ENCODE measurements around the gene RHOG. TPM values are rescaled to one million over a fixed set of nuclear protein-coding genes. Genes with fewer than 3 reads are reported as not detected.

Gene RHOG
- total and polyA plus RNA-seq, 8 donors, result 5.9 to 101 (median 34.0) TPM

DNA sequence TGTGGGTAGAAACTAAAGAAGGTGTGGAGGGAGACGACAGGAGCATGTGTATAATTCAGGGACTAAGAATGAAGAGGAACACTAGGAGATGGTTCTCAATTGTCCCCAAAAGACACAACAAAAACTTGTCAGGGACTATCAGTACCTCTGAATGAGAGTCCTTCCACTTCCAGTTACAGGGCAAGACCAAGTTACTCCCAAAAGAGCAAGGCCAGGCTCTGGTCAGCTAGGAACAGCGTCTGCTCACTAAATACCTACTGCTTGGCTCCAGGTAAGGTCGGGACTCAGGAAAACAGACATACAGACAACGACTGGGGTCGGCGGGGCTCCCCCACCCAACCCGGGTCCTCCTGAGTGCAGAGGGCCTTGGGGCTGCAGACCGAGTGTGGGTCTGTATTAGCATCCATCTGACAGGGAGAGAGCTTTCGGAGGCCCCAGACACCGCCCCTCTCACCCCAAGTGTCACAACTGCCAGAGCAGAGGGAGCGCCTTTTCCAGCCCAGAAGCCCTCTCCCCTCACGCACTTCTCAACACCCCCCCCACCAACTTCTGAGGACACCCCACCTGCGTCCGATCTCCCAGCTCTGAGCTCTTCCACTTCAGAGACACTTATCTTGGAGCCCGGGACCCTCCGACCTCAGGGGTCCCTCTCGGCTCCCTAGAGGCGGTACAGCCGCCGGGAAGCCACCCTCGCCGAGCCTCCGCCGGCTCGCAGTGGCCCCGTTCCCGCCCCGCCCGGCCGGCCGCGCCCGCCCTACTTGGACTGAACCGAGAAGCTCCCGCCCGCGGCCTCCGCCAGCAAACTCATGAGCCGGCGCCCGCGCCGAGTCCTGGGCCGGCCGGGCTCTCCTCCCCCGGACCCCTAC, 522 bp downstream of the RHOG start:
- intact Hi-C loops (cut with DNase I; ENCODE audit: low total_unique reads), result no loop called here
- Histone ChIP-seq H3K4me3 (peak overlapping the region; percentile 59 to 97 (median 78)), H3K9me3 (no peaks in the 10 kb centered on the region), H3K27me3 (no peaks in the 10 kb centered on the region), H3K27ac (peak overlapping the region; percentile 92 to 99 (median 98)), H3K36me3 (no peaks in the 10 kb centered on the region), H3K4me1 (peaks cover 31 to 59% (median 55%) of the 10 kb centered on the region in 4 donors)
- DNase-seq, result no peak
- 1 to 4% (median 3%) methylated on average over 15 to 46 of the region's 46 CpGs for WGBS, 5 donors
- TF ChIP-seq, protein P1, sequence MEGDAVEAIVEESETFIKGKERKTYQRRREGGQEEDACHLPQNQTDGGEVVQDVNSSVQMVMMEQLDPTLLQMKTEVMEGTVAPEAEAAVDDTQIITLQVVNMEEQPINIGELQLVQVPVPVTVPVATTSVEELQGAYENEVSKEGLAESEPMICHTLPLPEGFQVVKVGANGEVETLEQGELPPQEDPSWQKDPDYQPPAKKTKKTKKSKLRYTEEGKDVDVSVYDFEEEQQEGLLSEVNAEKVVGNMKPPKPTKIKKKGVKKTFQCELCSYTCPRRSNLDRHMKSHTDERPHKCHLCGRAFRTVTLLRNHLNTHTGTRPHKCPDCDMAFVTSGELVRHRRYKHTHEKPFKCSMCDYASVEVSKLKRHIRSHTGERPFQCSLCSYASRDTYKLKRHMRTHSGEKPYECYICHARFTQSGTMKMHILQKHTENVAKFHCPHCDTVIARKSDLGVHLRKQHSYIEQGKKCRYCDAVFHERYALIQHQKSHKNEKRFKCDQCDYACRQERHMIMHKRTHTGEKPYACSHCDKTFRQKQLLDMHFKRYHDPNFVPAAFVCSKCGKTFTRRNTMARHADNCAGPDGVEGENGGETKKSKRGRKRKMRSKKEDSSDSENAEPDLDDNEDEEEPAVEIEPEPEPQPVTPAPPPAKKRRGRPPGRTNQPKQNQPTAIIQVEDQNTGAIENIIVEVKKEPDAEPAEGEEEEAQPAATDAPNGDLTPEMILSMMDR (IDR thresholded peaks at IDR 0.05), result no peak
- TF ChIP-seq POLR2A (IDR thresholded peaks at IDR 0.05) (no peak), POLR2AphosphoS5 (IDR thresholded peaks at IDR 0.05) (no peak), EP300 (IDR thresholded peaks at IDR 0.05) (no peak)

- Histone ChIP-seq H3K9me3 (no peaks in the 10 kb centered on the region), H3K27ac (peak overlapping the region in 4 of 5 donors; percentile 98 to 99 (median 98)), H3K27me3 (no peaks in the 10 kb centered on the region), H3K4me1 (peaks cover 41 to 73% (median 70%) of the 10 kb centered on the region in 4 donors), H3K36me3 (no peaks in the 10 kb centered on the region), H3K4me3 (peak overlapping the region in 3 of 4 donors; percentile 59 to 97 (median 78))
- intact Hi-C loops (cut with DNase I; ENCODE audit: low total_unique reads), result no loop called here
- 73 to 86% (median 75%) methylated on average over 2 of the region's 2 CpGs for WGBS, 5 donors
- no peak for DNase-seq
- TF ChIP-seq, protein P1 (IDR thresholded peaks at IDR 0.05), result no peak
- TF ChIP-seq EP300 (IDR thresholded peaks at IDR 0.05) (no peak), POLR2A (IDR thresholded peaks at IDR 0.05) (no peak), POLR2AphosphoS5 (IDR thresholded peaks at IDR 0.05) (no peak)
Measured at GRCh38 chr11:3838504-3838903, 2.3 kb downstream of the RHOG start.

DNA sequence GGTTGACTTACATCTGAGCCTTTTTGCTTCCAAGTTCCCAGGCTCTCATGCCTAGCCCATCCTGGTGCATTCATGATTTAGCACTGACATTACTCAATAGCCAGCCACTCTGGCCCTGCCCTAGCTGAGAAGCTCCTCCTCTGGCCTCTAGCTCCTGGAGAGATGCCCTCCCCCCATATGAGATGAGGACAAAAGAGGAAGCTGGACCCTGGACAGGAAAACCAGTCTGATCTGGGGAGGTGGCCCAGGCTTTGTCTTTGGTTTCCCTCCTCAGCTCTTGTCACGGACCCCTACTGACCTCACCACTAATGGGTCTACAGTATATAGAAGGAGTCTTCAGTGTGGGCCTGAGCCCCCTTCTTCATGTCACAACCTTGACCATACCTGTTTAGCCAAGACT, 3.0 kb downstream of the RHOG start:
- Histone ChIP-seq H3K27ac (peak overlapping the region in 4 of 5 donors; percentile 98 to 99 (median 98)), H3K9me3 (no peaks in the 10 kb centered on the region), H3K4me3 (peak overlapping the region in 2 of 4 donors; percentile 12 to 78), H3K27me3 (no peaks in the 10 kb centered on the region), H3K36me3 (peaks cover 0 to 2% (median 0%) of the 10 kb centered on the region in 4 donors), H3K4me1 (peaks cover 45 to 80% (median 77%) of the 10 kb centered on the region in 4 donors)
- no peak for TF ChIP-seq EP300 (IDR thresholded peaks at IDR 0.05)
- TF ChIP-seq, protein P1 (IDR thresholded peaks at IDR 0.05), result no peak
- TF ChIP-seq POLR2A (IDR thresholded peaks at IDR 0.05), result no peak
- no peak for TF ChIP-seq POLR2AphosphoS5 (IDR thresholded peaks at IDR 0.05)
- 64 to 96% (median 81%) methylated on average over 1 of the region's 1 CpG for WGBS, 5 donors
- DNase-seq, result peak; percentile 36 to 47
- intact Hi-C loops (cut with DNase I; ENCODE audit: low total_unique reads), result no loop called here

DNA sequence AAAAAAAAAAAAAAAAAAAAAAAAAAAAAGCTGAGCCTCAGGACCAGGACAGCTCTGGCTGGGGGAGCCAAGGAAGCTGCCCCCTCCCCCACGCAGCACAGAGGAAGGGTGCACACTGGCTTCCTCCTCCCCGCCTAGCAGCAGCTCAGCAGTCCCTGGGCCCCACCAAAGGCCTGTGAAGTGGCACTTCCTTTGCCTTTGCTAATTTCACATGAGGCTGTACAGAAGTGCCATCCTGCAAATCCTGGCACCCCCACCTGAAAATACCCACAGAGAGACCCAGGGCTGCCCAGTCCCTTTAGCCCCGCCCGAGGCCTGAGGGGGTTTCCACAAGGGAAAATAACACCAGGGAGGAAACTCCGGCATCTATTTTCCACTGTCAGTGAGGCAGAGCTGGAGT, 3.9 kb downstream of the RHOG start:
- Histone ChIP-seq H3K4me1 (peaks cover 54 to 85% (median 84%) of the 10 kb centered on the region in 4 donors), H3K9me3 (no peaks in the 10 kb centered on the region), H3K27ac (peak overlapping the region in 4 of 5 donors; percentile 47 to 98 (median 98)), H3K27me3 (no peaks in the 10 kb centered on the region), H3K36me3 (peaks cover 0 to 5% (median 0%) of the 10 kb centered on the region in 4 donors), H3K4me3 (peak overlapping the region in 2 of 4 donors; percentile 12 to 21)
- no peak for TF ChIP-seq POLR2A (IDR thresholded peaks at IDR 0.05)
- TF ChIP-seq, protein P1 (IDR thresholded peaks at IDR 0.05), result no peak
- no peak for TF ChIP-seq POLR2AphosphoS5 (IDR thresholded peaks at IDR 0.05)
- no peak for TF ChIP-seq EP300 (IDR thresholded peaks at IDR 0.05)
- intact Hi-C loops (cut with DNase I; ENCODE audit: low total_unique reads), result no loop called here
- DNase-seq, result peak; percentile 31 to 41
- WGBS, 5 donors, result 65 to 85% (median 73%) methylated on average over 5 of the region's 5 CpGs

All from stomach (tissue), 9 donors.